Neural cell (in vitro differentiated cells): ENCODE measurements around the gene NRL.

Experiments used
- EP300 ChIP-seq: fragments of 450-650 bp; conservative IDR thresholded peaks from 2 replicates; pipeline ENCODE4 v1.6.1; 2014; ENCODE audit warnings: antibody characterized with exemption, mild to moderate bottlenecking, moderate library complexity; ENCODE audit not compliant: poor library complexity, severe bottlenecking
- MXI1 ChIP-seq: fragments of 450-650 bp; conservative IDR thresholded peaks from 2 replicates; pipeline ENCODE4 v1.6.1; 2014; ENCODE audit warnings: antibody characterized with exemption, mild to moderate bottlenecking; ENCODE audit not compliant: poor library complexity, severe bottlenecking
- POLR2AphosphoS5 ChIP-seq: IDR thresholded peaks from 2 replicates; pipeline ENCODE4 v1.6.1; 2012
- RAD21 ChIP-seq: fragments of 450-650 bp; conservative IDR thresholded peaks from 2 replicates; pipeline ENCODE4 v1.6.1; 2014; ENCODE audit warnings: antibody characterized with exemption, mild to moderate bottlenecking, moderate library complexity
- SMC3 ChIP-seq: fragments of 450-650 bp; conservative IDR thresholded peaks from 2 replicates; pipeline ENCODE4 v1.6.1; 2014; ENCODE audit warnings: antibody characterized with exemption, mild to moderate bottlenecking, moderate library complexity; ENCODE audit not compliant: poor library complexity
- TF ChIP-seq, protein P1 (sequence below): fragments of 450-650 bp; IDR thresholded peaks from 2 replicates; pipeline ENCODE4 v1.5.1; 2014; ENCODE audit warnings: antibody characterized with exemption, mild to moderate bottlenecking, moderate library complexity; ENCODE audit not compliant: poor library complexity, severe bottlenecking

- TF ChIP-seq POLR2AphosphoS5 = no peak
- no peak for TF ChIP-seq EP300
- TF ChIP-seq RAD21 = no peak
- TF ChIP-seq, protein P1, sequence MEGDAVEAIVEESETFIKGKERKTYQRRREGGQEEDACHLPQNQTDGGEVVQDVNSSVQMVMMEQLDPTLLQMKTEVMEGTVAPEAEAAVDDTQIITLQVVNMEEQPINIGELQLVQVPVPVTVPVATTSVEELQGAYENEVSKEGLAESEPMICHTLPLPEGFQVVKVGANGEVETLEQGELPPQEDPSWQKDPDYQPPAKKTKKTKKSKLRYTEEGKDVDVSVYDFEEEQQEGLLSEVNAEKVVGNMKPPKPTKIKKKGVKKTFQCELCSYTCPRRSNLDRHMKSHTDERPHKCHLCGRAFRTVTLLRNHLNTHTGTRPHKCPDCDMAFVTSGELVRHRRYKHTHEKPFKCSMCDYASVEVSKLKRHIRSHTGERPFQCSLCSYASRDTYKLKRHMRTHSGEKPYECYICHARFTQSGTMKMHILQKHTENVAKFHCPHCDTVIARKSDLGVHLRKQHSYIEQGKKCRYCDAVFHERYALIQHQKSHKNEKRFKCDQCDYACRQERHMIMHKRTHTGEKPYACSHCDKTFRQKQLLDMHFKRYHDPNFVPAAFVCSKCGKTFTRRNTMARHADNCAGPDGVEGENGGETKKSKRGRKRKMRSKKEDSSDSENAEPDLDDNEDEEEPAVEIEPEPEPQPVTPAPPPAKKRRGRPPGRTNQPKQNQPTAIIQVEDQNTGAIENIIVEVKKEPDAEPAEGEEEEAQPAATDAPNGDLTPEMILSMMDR = no peak
- TF ChIP-seq SMC3 = no peak
- no peak for TF ChIP-seq MXI1
Observed at GRCh38 chr14:24069411-24069735, 45.4 kb downstream of the NRL start.
